GM10847 (cell line): ENCODE results near the gene ST3GAL3.

ENCODE experiments used
- POLR2A ChIP-seq: IDR thresholded peaks from 2 replicates; pipeline ENCODE4 v1.6.1; 2011; ENCODE audit not compliant: insufficient read length; ENCODE audit errors: extremely low read depth

The ST3GAL3 gene, protein sequence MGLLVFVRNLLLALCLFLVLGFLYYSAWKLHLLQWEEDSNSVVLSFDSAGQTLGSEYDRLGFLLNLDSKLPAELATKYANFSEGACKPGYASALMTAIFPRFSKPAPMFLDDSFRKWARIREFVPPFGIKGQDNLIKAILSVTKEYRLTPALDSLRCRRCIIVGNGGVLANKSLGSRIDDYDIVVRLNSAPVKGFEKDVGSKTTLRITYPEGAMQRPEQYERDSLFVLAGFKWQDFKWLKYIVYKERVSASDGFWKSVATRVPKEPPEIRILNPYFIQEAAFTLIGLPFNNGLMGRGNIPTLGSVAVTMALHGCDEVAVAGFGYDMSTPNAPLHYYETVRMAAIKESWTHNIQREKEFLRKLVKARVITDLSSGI

DNA sequence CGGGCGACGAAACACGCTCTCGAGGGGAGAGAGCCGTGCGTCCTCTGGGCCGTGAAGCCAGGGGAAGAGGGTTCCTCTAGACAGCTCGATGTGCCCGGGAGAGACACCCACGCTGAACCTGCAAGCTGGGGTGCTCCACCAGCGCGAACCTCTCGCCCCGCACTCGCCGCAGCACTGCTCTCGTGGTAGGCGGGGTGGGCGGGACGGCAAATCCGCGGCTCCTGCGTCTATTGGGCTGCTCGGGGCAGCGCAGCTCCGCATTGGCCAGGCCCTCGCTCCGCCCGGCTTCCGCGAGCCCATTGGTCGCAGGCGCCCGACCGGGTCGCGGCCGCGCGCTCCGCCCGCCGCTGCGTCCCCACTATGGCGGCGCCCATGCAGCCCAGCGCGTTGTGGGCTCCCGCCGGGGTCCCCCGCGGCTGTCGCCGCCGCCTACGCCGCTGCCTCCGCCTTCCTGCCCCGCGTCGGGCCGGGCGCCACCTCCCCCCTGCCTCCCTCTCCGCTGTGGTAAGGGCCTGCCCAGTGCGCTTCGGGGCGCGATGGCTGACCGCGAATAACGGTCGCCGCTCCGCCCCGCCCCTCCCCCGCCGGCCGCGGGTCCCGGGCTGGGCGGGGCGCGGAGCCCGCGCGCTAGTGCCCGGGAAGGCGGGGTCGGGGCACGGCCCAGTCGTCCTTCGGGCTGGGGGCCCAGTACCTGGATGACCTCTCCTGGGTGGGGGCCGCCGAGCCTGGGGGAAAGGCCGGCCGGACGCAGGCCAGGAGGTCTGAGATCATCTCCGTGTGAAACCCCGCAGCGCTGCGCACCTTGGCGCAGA, at the start of gene ST3GAL3:
TSS of gene ST3GAL3 (plus strand) at position 347 of the 812 bp plus-strand sequence. CDS start 28,727 bp downstream, outside the sequence.
- TF ChIP-seq POLR2A = peak; percentile 88

GRCh38 chr1:43659212-43660166, 47.8 kb upstream of the ST3GAL3 start:
- no peak for TF ChIP-seq POLR2A

DNA sequence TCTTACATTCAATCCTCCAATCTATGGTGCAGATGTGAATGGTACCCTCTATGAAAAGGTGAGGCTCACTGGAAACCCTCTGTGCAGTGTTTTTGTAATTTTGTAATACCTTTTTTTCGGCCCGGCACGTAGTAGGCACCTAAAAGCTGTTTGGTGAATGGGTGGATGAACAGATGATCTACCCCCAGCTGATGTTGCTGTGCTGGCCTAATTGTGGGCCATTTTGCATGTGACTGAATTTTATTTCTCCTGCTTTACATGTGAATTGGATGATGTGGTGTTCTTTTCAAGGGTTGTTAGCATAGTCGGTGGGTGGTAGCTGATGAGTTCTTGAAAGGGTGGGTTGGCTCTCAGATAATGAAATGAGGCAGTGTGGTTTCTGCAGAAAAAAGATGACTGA, 47.0 kb upstream of the ST3GAL3 start:
- no peak for TF ChIP-seq POLR2A

DNA sequence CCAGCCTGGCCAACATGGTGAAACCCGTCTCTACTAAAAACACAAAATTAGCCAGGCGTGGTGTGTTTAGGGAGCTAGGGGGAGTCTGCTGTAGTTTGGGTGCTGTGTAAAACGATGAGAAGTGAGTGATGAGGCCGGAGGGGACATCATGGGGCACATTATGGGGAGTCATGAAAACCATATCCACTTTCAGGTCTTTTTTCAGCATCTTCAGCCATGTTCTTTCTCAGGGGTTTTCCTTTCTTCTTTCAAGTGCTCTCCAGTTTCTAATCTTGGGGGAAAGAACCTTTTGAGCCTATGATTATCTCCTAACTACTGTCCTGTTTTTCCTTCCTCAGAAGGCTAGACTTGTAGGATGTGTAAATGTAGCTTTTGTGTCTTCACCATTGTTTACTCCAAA, 43.0 kb upstream of the ST3GAL3 start:
- TF ChIP-seq POLR2A = no peak

DNA sequence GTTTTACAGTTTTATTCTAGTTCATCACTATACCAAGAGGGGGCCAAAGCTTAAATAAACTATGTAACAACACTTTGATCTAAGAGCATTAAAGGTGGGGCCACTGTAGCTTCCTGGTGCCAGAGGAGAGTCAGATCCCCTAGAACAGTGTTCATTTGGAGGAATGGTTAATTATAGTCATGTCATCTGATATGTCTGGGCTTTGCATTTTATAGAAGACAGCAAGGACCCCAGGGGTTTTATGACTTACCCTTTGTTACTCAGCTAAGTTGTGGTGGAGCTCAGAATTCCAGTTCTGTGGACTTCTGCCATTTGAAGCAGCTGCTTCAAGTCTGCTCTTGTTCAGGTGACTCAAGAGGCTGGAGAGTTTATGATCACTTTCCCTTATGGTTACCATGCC, 40.7 kb upstream of the ST3GAL3 start:
- no peak for TF ChIP-seq POLR2A

DNA sequence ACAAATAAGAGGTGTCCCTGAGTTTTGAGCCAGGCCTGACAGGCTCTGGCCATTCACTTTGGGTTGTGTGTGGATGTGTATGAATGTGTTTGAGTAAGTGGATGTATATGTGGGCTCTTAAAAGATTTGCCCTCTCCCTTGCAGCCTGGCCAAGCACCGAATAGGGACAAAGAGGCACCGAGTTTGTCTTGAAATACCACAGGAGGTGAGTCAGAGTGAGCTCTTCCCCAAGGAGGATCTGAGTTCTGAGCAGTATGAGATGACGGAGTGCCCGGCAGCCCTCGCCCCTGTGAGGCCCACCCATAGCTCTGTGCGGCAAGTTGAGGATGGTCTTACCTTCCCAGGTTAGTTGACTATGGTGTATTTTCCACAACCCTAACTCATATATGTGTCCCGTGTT, 38.4 kb upstream of the ST3GAL3 start:
- TF ChIP-seq POLR2A = no peak

GRCh38 chr1:43669878-43670277, 37.5 kb upstream of the ST3GAL3 start:
- no peak for TF ChIP-seq POLR2A

GRCh38 chr1:43671193-43671592, 36.1 kb upstream of the ST3GAL3 start:
- TF ChIP-seq POLR2A = no peak

DNA sequence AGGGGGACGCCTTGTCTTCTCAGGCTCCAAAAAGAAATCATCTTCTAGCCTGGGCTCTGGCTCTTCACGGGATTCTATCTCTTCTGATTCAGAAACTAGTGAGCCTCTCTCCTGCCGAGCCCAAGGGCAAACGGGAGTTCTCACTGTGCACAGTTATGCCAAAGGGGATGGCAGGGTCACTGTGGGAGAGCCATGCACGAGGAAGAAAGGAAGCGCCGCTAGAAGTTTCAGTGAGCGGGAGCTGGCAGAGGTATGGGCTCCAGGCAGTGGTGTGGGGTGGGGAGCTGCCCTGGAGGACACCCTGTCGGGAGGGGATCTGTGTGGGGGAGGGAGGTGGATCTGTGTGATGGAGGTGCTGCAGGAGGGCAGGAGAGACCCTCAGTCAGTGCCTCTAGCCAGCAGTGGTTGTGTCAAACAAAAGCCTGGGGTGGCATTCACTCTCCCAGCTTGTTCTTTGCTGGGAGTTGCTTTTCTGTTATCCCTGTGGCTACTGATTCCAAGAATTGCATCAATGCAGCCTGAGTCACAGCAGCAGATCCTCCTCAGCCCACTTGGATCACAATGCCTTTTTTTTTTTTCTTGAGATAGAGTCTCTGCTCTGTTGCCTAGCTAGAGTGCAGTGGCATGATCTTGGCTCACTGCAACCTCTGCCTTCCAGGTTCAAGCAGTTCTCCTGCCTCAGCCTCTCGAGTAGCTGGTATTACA, 35.6 kb upstream of the ST3GAL3 start:
- TF ChIP-seq POLR2A = no peak

DNA sequence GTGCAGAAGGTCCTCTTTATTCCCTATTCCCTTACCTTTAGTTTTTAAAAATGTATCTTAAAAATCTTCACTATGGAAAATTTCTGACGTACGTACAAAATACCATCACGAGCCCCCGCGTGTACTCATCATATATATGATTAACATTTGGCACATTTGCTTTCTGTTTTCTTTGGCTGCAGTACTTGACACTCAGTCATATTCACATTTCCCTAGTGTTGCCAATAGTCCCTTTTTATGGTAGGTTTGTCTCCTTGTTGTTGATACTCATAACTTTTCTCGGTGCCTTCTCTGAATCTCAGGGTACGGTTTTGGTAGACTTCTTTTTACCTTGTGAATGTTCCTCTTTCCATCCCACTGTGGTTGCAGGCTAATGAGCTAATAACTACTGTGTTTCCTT, 34.1 kb upstream of the ST3GAL3 start:
- TF ChIP-seq POLR2A = no peak

DNA sequence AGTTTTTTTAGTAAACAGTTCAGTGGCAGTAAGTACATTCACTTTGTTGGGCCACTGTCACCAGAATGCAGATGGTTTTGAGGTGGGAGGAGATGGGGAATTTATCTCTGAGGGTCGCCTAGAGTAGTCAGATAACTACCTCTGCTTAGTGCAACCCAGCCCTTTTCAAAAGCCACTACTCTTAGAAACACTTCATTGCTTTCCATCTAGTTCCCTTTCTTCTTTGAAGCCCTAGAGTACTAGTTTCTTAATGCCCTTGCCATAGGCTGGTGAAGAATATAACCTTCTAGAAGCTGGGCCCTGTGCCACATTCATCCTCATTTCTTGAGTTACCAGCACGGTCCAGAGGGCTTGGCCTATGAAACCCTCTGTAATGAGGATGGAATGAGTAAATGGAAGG, 28.4 kb upstream of the ST3GAL3 start:
- TF ChIP-seq POLR2A = no peak

GRCh38 chr1:43683560-43683959, 23.8 kb upstream of the ST3GAL3 start:
- TF ChIP-seq POLR2A = no peak

DNA sequence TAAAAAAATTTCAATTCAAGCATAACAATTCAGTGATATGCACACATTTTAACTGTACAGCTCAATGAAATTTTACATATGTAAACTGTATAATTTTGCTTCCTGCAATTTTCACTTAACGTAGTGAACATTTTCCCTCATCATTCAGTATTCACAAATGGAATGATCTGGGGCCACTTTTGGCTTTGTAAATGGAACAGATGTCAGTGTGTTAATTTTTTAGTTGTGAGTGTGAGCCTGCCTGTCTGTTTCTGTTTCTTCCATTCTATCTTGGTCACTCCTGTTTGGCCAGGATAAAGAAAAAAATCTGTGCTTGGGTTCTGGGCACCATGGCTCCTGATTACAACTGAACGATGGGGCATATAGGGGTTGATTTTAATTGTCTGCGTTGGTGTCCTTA, 20.5 kb upstream of the ST3GAL3 start:
- TF ChIP-seq POLR2A = no peak

GRCh38 chr1:43687301-43688108, 19.8 kb upstream of the ST3GAL3 start:
- TF ChIP-seq POLR2A = no peak
